K562 (cell line): ENCODE data around the gene NKD1.

Experiments
- EZH2 ChIP-seq: IDR thresholded peaks from 2 replicates; pipeline ENCODE4 v1.6.1; 2012; ENCODE audit warnings: low read depth, mild to moderate bottlenecking, inconsistent platforms, low read length, borderline replicate concordance
- MLX ChIP-seq, 2 experiments: fragments of 450-650 bp in 1 of 2; sonication (generic) in 1 of 2; formaldehyde crosslinking; conservative IDR thresholded peaks; 2 replicates each; pipeline versions ENCODE4 v1.4.0 to v1.8.1; 2020 to 2022; ENCODE audit warnings: mild to moderate bottlenecking in 1 of 2, missing genetic modification reagents in 1 of 2
- TARDBP ChIP-seq: fragments of 450-650 bp; IDR thresholded peaks from 2 replicates; pipeline ENCODE4 v1.6.1; 2016
- ZNF121 ChIP-seq: sonication (generic); formaldehyde crosslinking; conservative IDR thresholded peaks from 2 replicates; pipeline ENCODE4 v1.8.0; 2022; ENCODE audit warnings: missing genetic modification reagents

GRCh38 chr16:50685462-50686063 is 137.4 kb downstream of the NKD1 start:
- no peak for TF ChIP-seq MLX (CRISPR knock-in tag; conservative IDR thresholded peaks at IDR 0.05)
- no peak for TF ChIP-seq TARDBP
- no peak for TF ChIP-seq EZH2
- no peak for TF ChIP-seq ZNF121 (CRISPR knock-in tag)
